Measurements from ENCODE around the gene KAT14. TPM values are rescaled to one million over a fixed set of nuclear protein-coding genes. Genes with fewer than 3 reads are reported as not detected.
"Not testable (repeated sequence)": the region's sequence is repeated elsewhere in the genome, so short reads cannot be mapped to it uniquely, and the experiment has no call there.

Gene KAT14
- total RNA-seq, 1 donor from 2014 or later, result 16.0 TPM

DNA sequence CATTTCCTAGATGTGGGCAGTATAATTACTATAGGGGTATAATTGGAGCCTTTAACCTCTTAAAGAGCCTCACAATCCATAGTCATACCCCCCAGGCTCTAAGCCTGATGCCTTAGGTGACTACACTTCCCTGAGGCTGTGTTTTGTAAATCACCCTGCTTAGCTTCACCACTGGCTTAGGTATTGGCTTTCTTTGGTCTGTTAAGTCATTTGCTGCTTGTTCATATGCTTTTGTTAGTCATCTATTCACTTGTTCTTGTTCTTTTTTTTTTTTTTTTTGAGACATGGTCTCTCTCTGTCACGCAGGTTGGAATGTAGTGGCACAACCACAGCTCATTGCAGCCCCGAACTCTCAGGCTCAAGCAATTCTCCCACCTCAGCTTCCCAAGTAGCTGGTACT, 26.7 kb downstream of the KAT14 start:
- no peak for DNase-seq (ENCODE audit: low spot score)

DNA sequence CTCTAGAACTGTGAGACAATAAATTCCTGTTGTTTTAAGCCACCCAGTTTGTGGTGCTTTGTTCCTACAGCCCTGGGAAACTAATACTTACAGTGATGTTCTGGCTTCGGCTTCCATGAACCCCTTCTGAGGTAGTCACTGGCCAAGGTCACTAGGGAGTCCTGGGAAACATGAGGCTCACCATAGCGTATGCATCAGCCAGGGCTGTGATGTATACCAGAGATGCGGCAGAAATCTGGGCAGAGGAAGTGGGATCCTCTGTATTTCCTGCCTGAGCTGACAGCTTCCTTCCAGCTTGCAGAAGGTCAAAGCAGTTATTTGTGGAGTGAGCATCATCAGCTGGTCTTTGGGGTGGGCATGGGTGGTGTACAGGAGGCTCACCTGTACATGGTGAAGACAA, 27.9 kb downstream of the KAT14 start:
- DNase-seq (ENCODE audit: low spot score), result no peak

DNA sequence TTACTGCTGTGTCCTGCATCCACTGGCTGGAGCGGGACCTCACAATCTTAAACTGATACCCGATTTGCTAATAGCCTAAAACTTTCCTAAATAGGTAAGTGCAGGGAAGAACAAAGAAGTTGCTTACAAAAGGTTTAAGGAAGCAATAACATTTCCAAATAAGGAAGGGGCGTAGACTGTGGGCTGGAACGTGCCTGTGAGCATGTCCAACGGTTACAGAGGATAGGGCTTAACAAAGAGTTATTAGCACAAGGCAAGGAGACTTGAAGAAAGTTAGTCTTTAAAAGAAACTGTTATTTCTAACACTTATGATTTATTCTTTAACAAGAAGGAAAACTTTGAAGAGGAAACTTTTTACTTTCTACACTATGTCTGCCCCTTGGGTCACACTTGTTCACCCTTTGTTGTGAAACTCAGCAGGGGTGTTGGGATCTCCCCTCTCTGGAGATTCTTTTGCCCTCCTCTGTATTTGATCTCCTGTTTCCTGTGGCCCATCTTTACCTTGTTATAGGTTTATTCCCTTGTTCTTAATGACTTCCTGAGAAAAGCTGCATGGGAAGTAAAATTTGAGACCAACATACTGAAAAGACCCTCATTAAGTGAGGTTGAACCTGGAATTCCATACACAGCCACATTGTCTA, 28.7 kb downstream of the KAT14 start:
- DNase-seq (ENCODE audit: low spot score), result no peak

- no peak for DNase-seq (ENCODE audit: low spot score)
These were observed 29.3 kb downstream of the KAT14 start for GRCh38 chr20:18166950-18167349.

DNA sequence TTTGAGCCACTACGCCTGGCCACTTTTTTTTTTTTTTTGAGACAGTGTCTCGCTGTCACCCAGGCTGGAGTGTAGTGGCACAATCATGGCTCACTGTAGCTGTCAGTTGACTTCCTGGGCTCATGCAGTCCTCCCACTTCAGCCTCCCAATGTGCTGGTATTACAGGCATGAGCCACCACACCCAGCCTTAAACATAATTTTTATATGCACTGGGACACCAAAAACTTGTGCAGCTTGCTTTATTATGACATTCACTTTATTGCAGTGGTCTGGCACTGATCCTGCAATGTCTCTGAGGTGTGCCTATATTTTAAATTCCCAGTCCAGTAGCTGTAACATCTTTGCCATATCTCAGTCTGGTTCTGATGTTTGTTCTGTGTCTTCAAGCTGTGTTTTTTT, 34.7 kb downstream of the KAT14 start:
- no peak for DNase-seq (ENCODE audit: low spot score)

- DNase-seq (ENCODE audit: low spot score), result no peak
These were observed 37.4 kb downstream of the KAT14 start for GRCh38 chr20:18174906-18175683.

DNA sequence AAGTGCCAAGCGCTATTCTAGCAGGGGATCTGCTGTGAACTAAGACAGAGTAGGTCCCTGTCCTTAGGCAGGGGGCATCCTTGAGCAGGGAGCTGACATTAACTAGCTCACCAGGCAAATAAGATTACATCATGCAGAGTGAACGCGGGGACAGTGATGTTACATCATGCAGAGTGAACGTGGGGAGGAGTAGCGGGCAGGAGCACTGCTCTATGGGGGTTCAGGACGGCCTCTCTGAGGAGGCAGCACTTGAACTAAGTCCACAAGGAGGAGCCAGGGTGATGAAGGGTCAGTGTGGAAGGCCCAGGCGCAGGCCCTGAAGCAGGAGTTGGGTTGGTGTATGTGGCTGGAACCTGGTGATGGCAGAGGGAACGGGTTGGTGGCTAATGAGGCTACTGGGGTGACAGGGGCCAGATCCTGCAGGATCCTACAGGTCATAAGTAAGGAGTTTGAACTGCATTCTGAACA, 38.7 kb downstream of the KAT14 start:
- DNase-seq (ENCODE audit: low spot score), result no peak

- not testable (repeated sequence) for DNase-seq (ENCODE audit: low spot score)
These were observed 42.7 kb downstream of the KAT14 start for GRCh38 chr20:18180366-18180765.

DNA sequence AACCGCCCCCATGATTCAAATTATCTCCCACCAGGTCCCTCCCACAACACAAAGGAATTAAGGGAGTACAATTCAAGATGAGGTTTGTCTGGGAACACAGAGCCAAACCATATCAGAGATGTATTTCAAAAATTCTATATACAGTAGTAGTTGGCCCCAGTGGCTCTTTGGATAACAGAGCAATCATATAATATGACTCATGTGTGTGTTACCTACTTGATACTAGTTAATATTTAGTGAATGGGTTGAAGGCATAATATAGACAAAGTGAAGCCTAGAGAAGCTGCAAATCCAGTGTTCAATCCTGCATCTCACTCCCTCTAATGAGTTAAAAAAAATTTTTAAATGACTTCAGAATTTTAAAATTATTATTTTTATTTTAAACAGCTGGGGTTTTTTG, 43.2 kb downstream of the KAT14 start:
- DNase-seq (ENCODE audit: low spot score), result no peak

DNA sequence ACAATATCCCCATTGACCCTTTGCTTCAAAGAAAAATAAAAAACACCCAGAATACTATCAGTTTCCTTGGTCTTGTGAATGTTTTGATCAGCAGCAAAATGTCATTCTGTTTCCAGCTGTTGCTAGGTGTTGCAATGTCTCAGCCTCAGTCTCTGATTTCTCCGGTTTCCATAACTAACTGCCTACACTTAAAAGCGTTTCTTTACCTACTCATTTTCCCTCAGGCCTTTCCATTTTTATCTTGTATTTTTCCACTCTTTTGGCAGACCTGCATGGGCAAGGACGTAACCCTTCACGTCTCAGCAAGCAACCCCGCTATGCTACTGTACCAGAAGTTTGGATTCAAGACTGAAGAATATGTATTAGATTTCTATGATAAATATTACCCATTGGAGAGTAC, 49.4 kb downstream of the KAT14 start:
- no peak for DNase-seq (ENCODE audit: low spot score)

GRCh38 chr20:18188434-18188833, 50.8 kb downstream of the KAT14 start:
- no peak for DNase-seq (ENCODE audit: low spot score)

DNA sequence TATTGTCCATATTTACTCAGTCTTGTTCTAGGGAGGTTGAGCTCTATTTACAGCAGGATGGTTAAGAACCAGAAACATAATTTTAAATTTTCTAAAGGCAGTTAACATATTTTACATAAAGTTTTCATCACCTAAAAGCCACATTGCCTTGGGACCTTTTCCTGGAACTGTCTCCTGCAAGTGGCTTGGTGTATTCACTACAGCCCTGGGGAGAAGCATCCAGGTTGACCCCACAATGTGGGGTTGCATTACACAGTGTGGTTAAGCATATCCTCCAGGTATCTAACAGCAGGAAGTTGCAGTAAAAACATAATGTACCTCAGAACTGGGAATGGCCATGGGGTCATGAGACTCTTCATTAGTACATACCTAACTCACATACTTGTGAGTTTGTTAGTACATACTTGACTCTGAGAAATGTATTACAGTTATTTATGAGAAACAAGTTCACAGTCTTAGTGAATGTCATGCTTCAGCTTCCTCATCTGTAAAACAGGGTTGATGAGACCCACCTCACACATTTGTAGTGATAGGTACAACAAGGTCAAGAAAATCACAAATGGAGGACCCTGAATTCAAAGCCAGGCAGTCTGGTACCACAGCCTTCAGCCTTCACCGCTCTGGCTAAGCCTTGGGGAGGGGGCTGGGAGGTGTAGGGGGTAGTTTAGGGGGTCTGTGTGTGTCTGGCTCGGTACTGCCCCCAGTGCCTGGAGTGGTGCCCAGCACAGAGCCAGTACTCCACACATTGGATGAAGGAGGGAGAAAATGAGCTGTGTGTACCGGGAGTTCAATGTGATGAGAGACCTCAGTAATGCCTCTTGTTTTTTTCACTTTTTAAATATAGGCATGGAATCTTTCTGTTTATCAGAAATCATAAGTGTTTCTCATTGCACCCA, 52.9 kb downstream of the KAT14 start:
- DNase-seq (ENCODE audit: low spot score), result no peak

DNA sequence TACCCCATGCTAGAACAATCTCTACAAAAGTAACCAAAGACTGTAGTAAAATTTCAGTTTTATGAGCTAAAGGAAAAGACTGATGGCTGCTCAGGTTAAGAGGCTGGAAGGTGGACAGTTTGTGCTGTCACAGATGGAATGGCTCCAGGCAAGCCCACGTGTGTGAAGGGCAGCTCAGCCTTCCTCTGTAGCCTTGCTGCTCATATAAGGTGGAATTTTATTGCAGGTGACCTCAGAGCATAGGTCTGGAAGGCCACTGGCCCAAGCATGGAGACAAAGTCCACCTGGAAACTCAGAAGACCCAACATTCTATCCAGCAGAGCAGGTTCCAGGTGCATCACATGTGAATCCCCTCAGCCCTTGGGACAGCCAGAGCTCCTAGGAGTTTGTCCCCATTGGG, 53.6 kb downstream of the KAT14 start:
- no peak for DNase-seq (ENCODE audit: low spot score)

- DNase-seq (ENCODE audit: low spot score), result not testable (repeated sequence)
These were observed 56.8 kb downstream of the KAT14 start for GRCh38 chr20:18194461-18194860.

GRCh38 chr20:18195931-18196330, 58.3 kb downstream of the KAT14 start:
- no peak for DNase-seq (ENCODE audit: low spot score)

DNA sequence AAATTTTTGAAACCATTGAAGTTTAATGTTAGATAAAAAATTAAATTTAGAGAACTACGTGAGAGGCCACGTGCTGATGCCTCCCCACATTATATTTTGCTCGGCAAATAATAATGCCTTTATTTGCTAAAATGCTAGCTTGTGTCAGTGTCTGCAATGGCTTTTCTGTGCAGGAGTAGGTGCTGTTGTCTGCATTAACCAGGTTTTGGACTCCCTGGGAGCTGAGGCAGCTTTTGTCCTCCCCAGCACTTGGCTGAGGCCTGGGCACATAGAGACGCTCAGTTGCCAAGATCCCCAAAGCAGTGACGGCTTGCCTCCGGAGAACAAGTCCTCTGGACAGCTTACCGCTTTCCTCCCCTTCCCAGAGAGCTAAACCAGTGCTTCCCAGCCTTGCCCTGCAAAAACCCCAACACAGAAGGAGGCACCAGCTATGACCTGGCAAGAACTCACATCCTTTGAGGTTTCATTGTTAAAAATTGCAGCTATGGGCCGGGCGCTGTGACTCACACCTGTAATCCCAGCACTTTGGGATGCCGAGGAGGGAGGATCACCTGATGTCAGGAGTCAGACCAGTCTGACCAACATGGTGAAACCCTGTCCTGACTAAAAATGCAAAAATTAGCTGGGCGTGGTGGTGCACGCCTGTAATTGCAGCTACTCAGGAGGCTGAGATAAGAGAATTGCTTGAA, 59.9 kb downstream of the KAT14 start:
- no peak for DNase-seq (ENCODE audit: low spot score)

DNA sequence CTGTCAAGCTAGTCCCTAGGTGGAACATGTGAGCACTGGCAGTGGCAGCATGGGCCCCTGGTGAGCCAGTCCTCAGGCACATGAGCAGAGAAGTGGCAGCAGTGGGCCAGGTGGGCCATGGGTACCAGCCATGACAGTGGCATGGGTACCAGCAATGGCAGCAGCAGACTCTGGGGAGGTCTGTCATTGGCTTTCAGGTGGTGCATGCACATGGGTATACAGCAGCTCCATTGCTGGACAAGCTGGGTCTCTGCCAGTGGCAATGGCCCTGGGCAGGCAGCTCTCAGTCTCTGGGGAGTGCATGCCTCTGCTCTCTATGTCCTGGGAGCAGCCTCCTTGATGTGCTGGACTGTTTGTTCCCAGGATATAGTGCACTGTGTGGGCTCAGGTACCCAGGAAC, 65.3 kb downstream of the KAT14 start:
- DNase-seq (ENCODE audit: low spot score), result no peak

DNA sequence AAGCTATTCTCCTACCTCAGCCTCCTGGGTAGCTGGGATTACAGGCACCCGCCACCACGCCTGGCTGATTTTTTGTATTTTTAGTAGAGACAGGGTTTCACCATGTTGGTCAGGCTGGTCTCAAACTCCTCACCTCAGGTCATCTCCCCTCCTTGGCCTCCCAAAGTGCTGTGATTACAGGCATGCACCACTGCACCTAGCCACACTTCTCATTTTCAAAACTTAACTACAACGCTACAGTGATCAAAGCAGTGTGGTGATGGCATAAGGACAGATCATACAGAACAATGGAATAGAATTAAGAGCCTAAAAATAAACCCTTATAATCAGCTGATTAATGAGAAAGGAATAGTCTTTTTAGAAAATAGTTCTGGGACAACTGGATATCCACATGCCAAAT, 66.0 kb downstream of the KAT14 start:
- DNase-seq (ENCODE audit: low spot score), result not testable (repeated sequence)

GRCh38 chr20:18213002-18213401, 75.3 kb downstream of the KAT14 start:
- DNase-seq (ENCODE audit: low spot score), result no peak

- no peak for DNase-seq (ENCODE audit: low spot score)
These were observed 77.9 kb downstream of the KAT14 start for GRCh38 chr20:18215566-18215965.

DNA sequence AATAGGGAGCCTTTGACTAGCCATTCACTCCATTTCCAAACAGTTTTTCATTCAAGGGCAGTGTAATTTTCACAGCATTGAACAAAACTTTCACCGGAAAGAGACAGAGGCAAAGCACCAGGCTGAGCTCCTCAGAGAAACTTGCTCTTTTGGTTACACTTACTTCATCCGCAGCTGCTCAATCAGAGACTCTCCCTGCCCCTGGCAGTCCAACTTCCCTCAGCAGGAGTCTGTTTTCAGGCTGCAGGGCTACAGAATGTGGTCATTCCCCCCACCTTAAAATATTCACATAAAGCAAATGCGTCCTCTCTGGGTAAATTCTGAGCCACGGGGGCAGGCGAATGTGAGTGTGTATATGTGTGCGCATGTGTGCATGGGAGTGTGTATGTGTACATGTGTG, 80.6 kb downstream of the KAT14 start:
- no peak for DNase-seq (ENCODE audit: low spot score)

DNA sequence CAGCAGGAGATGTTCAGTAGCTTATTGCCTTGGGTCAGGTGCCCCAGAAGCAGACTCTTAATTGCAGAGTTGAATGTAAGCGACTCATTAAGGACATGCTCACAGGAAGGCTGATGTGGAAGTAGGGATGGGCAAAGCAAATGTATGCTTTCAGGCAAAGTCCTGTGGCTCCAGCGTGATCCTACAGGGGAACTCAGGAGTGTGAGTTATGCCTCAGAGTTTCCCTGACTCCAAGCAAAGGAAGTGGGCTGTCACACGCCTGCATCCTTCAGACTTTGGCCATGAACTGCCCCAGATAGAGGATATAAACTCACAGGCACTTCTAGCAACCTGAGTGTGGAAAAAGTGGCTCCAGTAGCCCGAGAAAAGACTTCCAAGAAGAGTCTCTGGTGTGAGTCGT, 85.7 kb downstream of the KAT14 start:
- no peak for DNase-seq (ENCODE audit: low spot score)
